NCI-H2196 treated with DMSO at 0.1 percent for 48 hours (cell line): Measurements from ENCODE around the gene ORM2.
"Not testable (repeated sequence)": the region's sequence is repeated elsewhere in the genome, so short reads cannot be mapped to it uniquely, and the experiment has no call there.

Source experiments
- DNase-seq: peaks from one replicate; lab custom pipeline; 2025; ENCODE audit not compliant: unreplicated experiment; lab: John Stamatoyannopoulos, UW

ORM2 gene

DNA sequence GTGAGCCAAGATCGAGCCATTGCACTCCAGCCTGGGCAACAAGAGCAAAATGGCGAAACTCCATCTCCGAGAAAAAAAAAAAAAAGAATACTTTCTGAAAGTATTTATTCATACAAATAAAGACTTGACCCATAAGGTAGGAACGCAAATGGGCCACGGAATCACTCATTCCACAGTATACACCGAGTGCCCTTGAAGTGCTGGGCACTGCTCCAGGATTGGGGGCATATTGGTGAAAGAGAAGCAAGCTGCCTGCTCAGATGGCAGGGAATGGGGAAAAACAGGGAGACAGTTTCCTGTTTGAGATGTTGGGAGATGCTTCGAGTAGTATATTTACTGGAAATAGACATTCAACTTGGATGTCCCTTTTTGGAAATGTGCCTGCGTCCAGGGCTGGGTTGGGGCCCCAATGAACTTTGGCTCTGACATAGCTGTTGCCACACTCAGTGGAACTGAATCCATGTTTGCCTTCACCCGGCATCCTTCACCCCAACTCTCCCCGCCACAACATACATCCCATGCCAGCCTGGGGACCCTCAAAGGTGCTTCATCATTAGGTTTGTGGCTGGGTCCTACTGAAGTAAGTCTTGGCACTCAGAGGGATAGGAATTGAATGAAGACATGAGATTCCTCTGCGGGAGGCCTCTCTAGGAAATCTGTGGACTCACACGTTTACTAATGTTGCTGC lies 588 bp upstream of the ORM2 start:
- not testable (repeated sequence) for DNase-seq

GRCh38 chr9:114330636-114331035 lies 967 bp downstream of the ORM2 start:
- DNase-seq, result no peak

DNA sequence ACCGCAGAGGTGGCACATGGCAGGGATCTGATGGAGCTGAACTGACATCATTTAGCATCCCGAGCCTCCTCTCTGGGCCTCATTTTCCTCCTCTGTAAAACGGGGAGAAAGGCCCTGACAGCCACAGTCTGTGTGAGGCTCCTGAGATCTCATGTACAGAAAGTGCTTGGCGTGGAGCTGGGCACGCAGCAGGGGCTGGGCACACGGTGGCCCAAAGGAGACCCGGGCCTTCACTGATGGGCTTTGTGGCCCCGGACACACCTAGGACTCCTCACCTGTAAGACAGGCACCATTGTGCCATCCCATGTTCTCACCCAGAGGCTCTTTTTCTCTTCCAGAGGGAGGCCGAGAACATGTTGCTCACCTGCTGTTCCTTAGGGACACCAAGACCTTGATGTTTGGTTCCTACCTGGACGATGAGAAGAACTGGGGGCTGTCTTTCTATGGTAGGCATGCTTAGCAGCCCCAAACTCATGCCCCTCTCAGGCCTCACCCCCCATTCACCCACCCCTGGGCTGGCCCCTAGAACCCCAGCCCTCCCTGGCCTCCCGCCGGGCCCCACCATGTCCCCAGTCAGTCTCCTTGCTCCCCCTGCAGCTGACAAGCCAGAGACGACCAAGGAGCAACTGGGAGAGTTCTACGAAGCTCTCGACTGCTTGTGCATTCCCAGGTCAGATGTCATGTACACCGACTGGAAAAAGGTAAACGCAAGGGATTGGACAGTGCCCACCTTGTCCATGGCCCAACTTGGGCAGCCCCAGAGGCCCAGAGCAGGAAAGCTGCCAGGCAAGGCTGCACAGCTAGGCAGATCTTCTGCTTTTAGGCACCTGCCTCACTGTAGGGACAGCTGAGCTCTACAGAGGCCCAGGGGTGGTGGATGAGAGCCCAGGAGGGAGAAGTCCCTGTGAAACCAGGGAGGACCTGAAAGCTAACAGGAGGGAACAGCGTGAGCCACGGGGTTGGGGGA lies 1.8 kb downstream of the ORM2 start:
- DNase-seq, result not testable (repeated sequence)

- DNase-seq, result not testable (repeated sequence)
Measured at GRCh38 chr9:114332474-114333040, 2.9 kb downstream of the ORM2 start.

- not testable (repeated sequence) for DNase-seq
Measured at GRCh38 chr9:114333718-114334117, 4.0 kb downstream of the ORM2 start.

GRCh38 chr9:114334490-114334889 lies 4.8 kb downstream of the ORM2 start:
- no peak for DNase-seq

DNA sequence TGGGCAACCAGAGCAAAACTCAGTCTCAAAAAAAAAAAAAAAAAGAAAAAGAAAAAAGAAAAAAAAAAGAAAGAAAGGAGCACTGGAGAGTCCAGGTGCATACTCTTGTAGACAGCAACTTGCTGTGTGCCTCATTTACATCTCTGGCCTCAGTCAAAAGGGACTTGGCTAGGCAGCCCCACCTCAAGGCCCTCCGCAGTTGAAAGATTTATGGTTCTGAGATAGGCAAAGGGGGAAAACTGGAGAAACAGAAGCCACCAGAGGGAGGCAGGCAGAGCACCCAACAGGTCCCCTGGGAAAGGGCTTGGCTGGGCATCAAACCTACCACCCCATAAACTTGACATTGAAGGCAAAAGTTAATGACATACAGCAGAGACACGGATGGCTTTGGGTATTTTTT lies 6.1 kb downstream of the ORM2 start:
- DNase-seq, result no peak

- no peak for DNase-seq
Measured at GRCh38 chr9:114336157-114336556, 6.5 kb downstream of the ORM2 start.

DNA sequence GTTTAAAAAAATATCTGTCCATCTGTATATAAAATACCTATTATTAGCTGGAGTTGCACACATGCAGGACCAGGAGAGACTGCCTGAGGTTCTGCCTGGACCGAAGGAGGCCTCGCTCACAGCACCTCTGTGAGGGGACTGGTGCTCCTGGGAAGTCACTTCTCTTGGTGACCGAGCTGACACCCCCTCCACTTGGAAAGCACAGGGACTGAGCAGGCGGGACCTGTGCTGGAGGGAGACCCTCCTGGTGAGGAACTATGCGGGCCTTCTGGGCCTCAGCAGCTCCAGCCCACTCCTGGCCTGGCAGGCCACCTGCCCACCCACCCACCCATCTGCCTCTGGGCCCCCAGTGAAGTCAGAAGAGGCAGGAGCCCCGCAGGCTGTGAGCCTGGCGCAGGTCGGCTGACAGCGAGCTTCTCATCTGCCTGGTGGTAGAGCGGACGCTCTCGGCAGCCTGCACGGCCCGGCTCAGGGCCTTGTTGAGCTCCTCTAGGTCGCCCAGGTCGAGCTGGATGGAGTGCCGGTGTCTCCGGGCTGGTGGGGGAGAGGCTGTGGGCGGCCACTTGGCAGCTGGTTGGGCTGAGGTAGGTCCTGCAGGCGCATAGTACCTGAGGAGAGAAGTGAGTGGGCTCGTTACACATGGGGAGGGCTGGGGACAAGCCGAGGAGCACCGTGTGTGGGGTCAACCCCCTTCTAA lies 7.2 kb downstream of the ORM2 start:
- DNase-seq, result no peak

GRCh38 chr9:114338187-114338586 lies 8.5 kb downstream of the ORM2 start:
- DNase-seq, result no peak

GRCh38 chr9:114339130-114339908 lies 9.7 kb downstream of the ORM2 start:
- no peak for DNase-seq

GRCh38 chr9:114341152-114341830 lies 11.6 kb downstream of the ORM2 start:
- no peak for DNase-seq

- DNase-seq, result no peak
Measured at GRCh38 chr9:114341991-114342390, 12.3 kb downstream of the ORM2 start.

DNA sequence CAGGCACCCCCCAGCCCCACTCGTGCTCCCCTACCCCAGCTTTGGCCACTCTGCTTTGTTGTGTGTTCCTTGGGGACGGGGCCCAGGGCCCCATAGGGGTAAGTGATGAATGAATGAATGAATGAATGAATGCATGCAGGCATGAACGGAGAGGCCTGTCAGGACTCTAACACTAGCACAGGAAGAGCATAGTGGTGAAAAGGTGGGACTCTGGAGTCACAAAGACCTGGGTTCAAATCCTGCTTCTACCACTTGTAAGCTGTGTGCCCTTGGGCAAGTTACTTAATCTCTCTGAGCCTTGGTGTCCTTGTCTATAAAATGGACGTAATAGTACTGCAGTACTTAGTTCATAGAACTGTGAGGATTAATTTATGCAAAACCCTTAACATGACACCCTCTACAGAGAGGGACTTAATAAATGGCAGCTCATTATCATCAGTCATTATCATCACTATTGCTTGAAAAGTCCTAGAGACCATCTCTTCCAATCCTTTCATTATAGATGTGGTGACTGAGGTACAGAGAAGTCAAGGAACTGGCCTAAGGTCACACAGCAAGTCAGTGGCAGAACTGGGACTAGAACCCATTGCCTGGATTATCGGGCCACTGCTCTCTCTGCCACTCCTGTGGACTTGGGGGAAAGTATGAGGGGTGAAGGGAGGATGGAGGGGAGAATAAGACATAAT lies 13.2 kb downstream of the ORM2 start:
- no peak for DNase-seq

GRCh38 chr9:114343471-114344187 lies 14.0 kb downstream of the ORM2 start:
- DNase-seq, result no peak

DNA sequence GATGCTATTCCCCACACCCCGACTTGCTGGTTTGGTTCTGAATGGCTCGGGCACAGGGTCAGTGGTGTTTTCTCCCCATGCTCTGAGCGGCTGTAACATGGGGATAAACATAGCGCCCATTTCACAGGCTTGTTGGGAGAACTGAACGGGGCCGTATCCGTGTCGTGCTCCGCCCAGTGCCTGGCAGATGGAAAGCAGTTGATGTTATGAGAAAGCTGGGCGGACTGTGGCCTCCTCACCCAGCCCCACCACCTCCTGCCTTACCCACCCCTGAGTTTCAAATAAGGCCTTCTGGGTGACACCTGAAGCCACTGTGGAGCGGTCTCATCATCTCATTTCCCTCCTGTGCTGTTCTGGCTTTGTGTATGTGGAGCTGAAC lies 14.5 kb downstream of the ORM2 start:
- no peak for DNase-seq

- no peak for DNase-seq
Measured at GRCh38 chr9:114344692-114345091, 15.0 kb downstream of the ORM2 start.

- no peak for DNase-seq
Measured at GRCh38 chr9:114345493-114346065, 15.9 kb downstream of the ORM2 start.
